Lung (tissue), 12 donors: ENCODE data around the gene LDB3. TPM values are rescaled to one million over a fixed set of nuclear protein-coding genes. Genes with fewer than 3 reads are reported as not detected.

ENCODE experiments used
- ATAC-seq: fragments of 200-7000 bp; cut with Tn5 transposase; one replicate; pipeline ENCODE4 v1.9.1; 2020; ENCODE audit warnings: moderate number of reproducible peaks; ENCODE audit not compliant: insufficient read depth, low FRiP score
- DNase-seq, 3 donors: peaks; one replicate each; pipeline ENCODE4 v3.0.0-alpha.2; 2013 to 2017
- H3K27ac ChIP-seq, 2 donors: one replicate each; pipeline ENCODE4 v1.5.1; 2013; ENCODE audit warnings: mild to moderate bottlenecking in 2 of 2, moderate library complexity in 2 of 2, control low read depth in 1 of 2, inconsistent platforms in 1 of 2, low read depth in 1 of 2, low read length in 1 of 2
- H3K27me3 ChIP-seq, 3 donors: one replicate each; pipeline ENCODE4 v1.5.1; 2013; ENCODE audit warnings: low read length in 2 of 3; ENCODE audit not compliant: control insufficient read depth in 3 of 3, insufficient read depth in 3 of 3
- H3K36me3 ChIP-seq, 4 donors: one replicate each; pipeline ENCODE4 v1.5.1; 2013; ENCODE audit warnings: low read length in 4 of 4, mild to moderate bottlenecking in 1 of 4, moderate library complexity in 1 of 4; ENCODE audit not compliant: control insufficient read depth in 4 of 4, insufficient read depth in 4 of 4
- H3K4me1 ChIP-seq, 5 donors: one replicate each; pipeline ENCODE4 v1.5.1; 2013; ENCODE audit warnings: low read length in 5 of 5, mild to moderate bottlenecking in 2 of 5, moderate library complexity in 1 of 5; ENCODE audit not compliant: control insufficient read depth in 5 of 5, insufficient read depth in 5 of 5
- H3K4me3 ChIP-seq: one replicate; pipeline ENCODE4 v1.5.1; 2013; ENCODE audit warnings: mild to moderate bottlenecking, control low read depth, moderate library complexity
- H3K9ac ChIP-seq, 2 donors: one replicate each; pipeline ENCODE4 v1.5.1; 2013; ENCODE audit warnings: low read length in 2 of 2, control low read depth in 1 of 2; ENCODE audit not compliant: insufficient read depth in 1 of 2
- H3K9me3 ChIP-seq, 4 donors: one replicate each; pipeline ENCODE4 v1.5.1; 2013; ENCODE audit warnings: low read length in 3 of 4, mild to moderate bottlenecking in 1 of 4, moderate library complexity in 1 of 4; ENCODE audit not compliant: control insufficient read depth in 4 of 4, insufficient read depth in 3 of 4
- WGBS, 2 donors: extraction: QIAGEN DNeasy Blood & Tissue Kit; methylation state at CpG; one replicate each; pipeline ENCODE4 v1.1.7; 2013; 5-methylcytosine and 5-hydroxymethylcytosine counted together
- polyA plus RNA-seq, 2 donors: library from polyadenylated mRNA; stranded (reverse); fragments of 200-250 nt; gene quantifications; one replicate each; pipeline ENCODE4 v1.2.1, GENCODE V29; 2013
- total RNA-seq, 2 donors: library from RNA; depleted of rRNA in 1 of 2; stranded (reverse); fragments of >200 nt in 1 of 2; gene quantifications; one replicate each; pipeline ENCODE4 v1.2.1, GENCODE V29; 2014 to 2021
- TF ChIP-seq, protein P1 (sequence below): IDR thresholded peaks from 2 replicates; pipeline ENCODE4 v1.5.1; 2012; ENCODE audit warnings: mild to moderate bottlenecking; ENCODE audit errors: control extremely low read depth, extremely low read depth
- donor health status: control.
- donor health status: control.
- donor health status: Bipolar disorder and iron deficiency.
- donor health status: healthy.
- donor health status: DM: yes; HTN: yes; CAD: no.

Gene LDB3
- total and polyA plus RNA-seq, 4 donors: 0.37 to 3.2 (median 1.5) TPM

DNA sequence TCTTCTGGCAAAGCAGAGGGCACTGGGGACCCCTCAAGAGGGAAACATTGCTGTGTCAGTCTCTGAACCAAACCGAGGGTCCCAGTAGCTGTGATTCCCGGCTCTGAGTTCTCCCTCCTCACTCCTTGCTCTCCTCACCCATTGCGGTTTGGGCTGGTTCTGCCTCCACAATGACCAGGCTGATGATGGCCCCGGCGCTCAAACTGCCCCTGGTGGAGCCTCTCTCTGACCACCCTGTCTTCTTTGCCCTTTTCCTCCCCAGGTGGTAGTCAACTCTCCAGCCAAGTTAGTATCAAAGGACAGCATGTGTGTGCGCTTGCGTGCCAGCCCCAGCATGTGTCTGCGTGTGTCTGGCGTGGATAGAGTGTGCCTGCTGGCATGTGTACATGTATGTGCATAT lies 17.1 kb downstream of the LDB3 start:
- H3K4me3 ChIP-seq: no peak overlapping the region
- H3K36me3 ChIP-seq: no peaks in the 10 kb centered on the region
- H3K27ac ChIP-seq: peak overlapping the region in 1 of 2 donors; percentile 79
- TF ChIP-seq, protein P1, sequence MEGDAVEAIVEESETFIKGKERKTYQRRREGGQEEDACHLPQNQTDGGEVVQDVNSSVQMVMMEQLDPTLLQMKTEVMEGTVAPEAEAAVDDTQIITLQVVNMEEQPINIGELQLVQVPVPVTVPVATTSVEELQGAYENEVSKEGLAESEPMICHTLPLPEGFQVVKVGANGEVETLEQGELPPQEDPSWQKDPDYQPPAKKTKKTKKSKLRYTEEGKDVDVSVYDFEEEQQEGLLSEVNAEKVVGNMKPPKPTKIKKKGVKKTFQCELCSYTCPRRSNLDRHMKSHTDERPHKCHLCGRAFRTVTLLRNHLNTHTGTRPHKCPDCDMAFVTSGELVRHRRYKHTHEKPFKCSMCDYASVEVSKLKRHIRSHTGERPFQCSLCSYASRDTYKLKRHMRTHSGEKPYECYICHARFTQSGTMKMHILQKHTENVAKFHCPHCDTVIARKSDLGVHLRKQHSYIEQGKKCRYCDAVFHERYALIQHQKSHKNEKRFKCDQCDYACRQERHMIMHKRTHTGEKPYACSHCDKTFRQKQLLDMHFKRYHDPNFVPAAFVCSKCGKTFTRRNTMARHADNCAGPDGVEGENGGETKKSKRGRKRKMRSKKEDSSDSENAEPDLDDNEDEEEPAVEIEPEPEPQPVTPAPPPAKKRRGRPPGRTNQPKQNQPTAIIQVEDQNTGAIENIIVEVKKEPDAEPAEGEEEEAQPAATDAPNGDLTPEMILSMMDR: no peak
- no peak overlapping the region for H3K9ac ChIP-seq
- peaks cover 2 to 33% (median 5%) of the 10 kb centered on the region in 5 donors for H3K4me1 ChIP-seq
- H3K27me3 ChIP-seq: no peaks in the 10 kb centered on the region
- no peaks in the 10 kb centered on the region for H3K9me3 ChIP-seq
- WGBS, 2 donors: 88% methylated on average over 9 of the region's 9 CpGs
- DNase-seq: no peak
- ATAC-seq: no peak

DNA sequence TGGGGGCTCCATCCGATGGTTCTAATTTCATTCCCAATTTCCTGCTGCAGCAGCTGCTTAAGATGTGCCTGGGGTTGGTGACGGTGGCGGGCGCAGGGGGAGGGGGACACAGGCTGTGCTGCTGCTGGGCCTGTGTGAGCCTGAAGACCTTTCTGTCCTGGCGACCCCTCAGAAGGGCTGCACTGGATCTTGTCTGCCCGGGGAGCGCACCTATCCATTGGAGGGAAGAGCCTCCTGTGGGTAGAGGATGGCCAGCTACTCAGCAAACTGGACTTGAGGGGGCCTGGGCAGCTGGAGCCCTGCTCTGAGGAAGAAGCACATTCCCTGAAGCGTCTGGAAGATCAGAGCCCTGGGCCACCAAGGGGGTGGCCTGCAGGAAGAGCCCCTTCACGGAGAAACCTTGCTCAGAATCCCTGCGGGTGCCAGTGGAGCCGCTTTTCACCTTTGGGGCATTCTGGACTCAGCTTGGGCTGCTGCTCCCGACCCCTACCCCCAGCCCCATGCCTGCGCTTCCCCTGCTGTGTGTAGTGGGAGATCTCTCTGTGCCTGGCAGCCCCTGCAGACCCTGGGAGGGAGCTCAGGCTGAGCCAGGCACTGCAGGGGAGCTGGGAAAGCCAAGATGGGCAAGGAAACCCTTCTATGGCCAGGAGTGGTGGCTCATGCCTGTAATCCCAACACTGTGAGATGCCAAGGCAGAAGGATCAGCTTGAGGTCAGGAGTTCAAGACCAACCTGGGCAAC lies 17.8 kb downstream of the LDB3 start:
- 76% methylated on average over 13 of the region's 13 CpGs for whole genome bisulfite sequencing, 2 donors
- no peaks in the 10 kb centered on the region for H3K27me3 ChIP-seq
- H3K4me1 ChIP-seq: peaks cover 2 to 34% (median 5%) of the 10 kb centered on the region in 5 donors
- ATAC-seq (no peak), DNase-seq (no peak)
- H3K4me3 ChIP-seq: no peak overlapping the region
- TF ChIP-seq, protein P1: no peak
- H3K27ac ChIP-seq: peak overlapping the region in 1 of 2 donors; percentile 79
- no peak overlapping the region for H3K9ac ChIP-seq
- no peaks in the 10 kb centered on the region for H3K9me3 ChIP-seq
- no peaks in the 10 kb centered on the region for H3K36me3 ChIP-seq

DNA sequence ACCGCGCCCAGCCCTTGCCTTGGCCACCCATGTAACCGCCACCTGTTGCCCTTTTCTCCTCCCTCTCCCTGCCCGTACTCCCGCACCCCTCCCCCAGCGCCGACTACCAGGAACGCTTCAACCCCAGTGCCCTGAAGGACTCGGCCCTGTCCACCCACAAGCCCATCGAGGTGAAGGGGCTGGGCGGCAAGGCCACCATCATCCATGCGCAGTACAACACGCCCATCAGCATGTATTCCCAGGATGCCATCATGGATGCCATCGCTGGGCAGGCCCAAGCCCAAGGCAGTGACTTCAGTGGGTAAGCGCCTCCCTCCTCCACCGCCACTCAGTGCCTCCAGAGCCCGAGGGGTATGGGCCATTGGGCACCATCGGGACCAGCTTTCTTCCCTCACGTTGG lies 18.7 kb downstream of the LDB3 start:
- H3K4me3 ChIP-seq: no peak overlapping the region
- H3K9me3 ChIP-seq: no peaks in the 10 kb centered on the region
- no peaks in the 10 kb centered on the region for H3K36me3 ChIP-seq
- DNase-seq (no peak), ATAC-seq (no peak)
- H3K27ac ChIP-seq: no peak overlapping the region
- no peaks in the 10 kb centered on the region for H3K27me3 ChIP-seq
- WGBS, 2 donors: 93 to 96% methylated on average over 19 of the region's 19 CpGs
- no peak overlapping the region for H3K9ac ChIP-seq
- TF ChIP-seq, protein P1: no peak
- H3K4me1 ChIP-seq: peaks cover 2 to 40% (median 5%) of the 10 kb centered on the region in 5 donors
